Mesenteric fat pad (tissue), 1 donor: ENCODE data around the gene DNPEP. TPM values are rescaled to one million over a fixed set of nuclear protein-coding genes. Genes with fewer than 3 reads are reported as not detected.
"Not testable (repeated sequence)": the region's sequence is repeated elsewhere in the genome, so short reads cannot be mapped to it uniquely, and the experiment has no call there.

ENCODE experiments used
- DNase-seq: peaks from one replicate; pipeline ENCODE4 v3.0.0-alpha.2; 2020; ENCODE audit warnings: low spot score
- total RNA-seq: library from RNA; stranded (reverse); fragmentation: NEBNext Ultra II Directional; extraction: Animal tissue kit (Norgen Biotek cat#: 25700); gene quantifications from one replicate; pipeline ENCODE4 v1.2.1, GENCODE V29; 2021
- donor health status: DM: yes; HTN: yes; CAD: no.

DNPEP gene
- total RNA-seq, 1 donor from 2014 or later, result 78.6 TPM

DNA sequence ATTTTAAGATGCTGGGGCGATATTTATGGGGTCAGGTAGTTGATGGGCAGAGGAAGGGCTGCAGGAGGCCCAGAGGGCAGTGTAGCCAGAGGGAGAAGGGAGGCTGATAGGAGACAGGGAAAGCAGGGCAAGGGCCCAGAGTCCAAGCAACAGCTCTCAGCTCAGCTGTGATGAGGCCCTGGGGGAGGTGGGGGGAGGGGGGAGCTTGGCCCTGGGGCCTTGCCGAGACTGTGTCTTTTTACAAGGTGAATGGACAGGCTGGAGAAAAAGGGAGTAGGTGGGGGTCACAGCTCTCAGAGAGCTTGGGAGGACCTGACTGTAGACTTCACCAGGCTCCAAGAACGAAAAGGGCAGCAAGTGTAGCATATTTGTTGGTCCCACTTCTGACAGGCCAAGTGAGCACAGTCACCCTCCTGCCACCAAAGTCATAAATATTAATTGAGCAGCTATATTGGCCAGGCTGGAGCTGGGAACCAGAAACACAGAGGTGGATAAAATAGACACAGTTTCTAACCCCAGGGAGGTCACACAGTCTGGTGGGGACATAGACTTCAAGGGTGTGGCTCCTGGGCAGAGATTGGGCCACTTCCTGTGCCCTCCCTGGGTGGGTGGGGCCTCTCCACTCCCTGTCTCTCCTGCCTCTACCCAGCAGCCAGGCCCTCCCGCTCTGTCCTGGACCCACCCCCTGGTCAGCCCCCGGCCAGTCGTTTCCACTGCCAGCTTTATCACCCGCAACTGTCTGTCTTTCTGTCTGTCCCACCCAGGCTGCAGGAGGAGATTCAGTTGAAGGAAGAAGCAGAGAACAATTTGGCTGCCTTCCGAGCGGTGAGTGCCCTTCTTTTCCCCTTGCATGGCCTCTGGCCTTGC, 31.9 kb upstream of the DNPEP start:
- DNase-seq, result no peak

- no peak for DNase-seq
These were observed 31.3 kb upstream of the DNPEP start for GRCh38 chr2:219419012-219419324.

GRCh38 chr2:219418155-219419011, 30.7 kb upstream of the DNPEP start, which contains the start of gene DES:
Gene DES, plus strand, starts transcription at chr2:219418377. Its CDS starts 86 bp downstream, at chr2:219418463.
- DNase-seq, result no peak

DNA sequence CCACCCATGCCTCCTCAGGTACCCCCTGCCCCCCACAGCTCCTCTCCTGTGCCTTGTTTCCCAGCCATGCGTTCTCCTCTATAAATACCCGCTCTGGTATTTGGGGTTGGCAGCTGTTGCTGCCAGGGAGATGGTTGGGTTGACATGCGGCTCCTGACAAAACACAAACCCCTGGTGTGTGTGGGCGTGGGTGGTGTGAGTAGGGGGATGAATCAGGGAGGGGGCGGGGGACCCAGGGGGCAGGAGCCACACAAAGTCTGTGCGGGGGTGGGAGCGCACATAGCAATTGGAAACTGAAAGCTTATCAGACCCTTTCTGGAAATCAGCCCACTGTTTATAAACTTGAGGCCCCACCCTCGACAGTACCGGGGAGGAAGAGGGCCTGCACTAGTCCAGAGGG, 29.7 kb upstream of the DNPEP start:
- no peak for DNase-seq

DNA sequence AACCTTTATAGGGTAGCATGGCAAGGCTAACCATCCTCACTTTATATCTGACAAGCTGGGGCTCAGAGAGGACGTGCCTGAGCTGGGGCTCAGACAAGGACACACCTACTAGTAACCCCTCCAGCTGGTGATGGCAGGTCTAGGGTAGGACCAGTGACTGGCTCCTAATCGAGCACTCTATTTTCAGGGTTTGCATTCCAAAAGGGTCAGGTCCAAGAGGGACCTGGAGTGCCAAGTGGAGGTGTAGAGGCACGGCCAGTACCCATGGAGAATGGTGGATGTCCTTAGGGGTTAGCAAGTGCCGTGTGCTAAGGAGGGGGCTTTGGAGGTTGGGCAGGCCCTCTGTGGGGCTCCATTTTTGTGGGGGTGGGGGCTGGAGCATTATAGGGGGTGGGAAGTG, 29.2 kb upstream of the DNPEP start:
- no peak for DNase-seq

- DNase-seq, result no peak
These were observed 28.5 kb upstream of the DNPEP start for GRCh38 chr2:219416235-219416602.

DNA sequence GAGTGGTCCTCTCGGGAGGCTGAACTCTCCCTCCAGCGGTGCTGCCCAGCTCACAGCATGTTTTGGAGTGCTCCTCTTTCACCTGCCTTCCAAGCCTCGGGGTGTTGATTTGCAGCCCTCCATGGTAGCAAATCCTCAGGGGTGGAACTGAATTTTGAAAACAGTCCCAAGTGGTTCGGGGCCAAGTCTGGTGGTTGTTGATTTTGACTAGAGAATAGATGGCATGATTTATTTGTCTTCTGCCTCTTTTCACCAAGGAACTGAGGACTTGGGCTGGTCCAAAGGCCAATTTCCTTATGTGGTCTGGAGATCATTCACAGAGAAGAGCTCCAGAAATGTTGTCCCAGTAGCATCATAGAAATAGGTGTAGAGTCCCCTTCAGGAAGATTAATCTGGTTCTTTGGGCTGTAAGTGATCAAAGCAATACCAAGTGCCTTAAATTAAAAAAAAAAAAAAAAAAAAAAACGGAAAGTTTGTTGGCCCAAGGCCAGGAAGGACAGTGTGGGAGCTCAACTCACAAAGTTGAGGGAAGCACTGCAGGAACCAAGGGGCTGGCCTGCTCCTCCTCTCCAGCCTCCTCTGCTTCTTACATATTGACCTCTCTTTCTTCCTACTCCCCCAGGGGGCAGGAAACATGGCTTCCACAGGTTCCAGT, 28.0 kb upstream of the DNPEP start:
- DNase-seq, result no peak

- DNase-seq, result no peak
These were observed 27.1 kb upstream of the DNPEP start for GRCh38 chr2:219414857-219415256.

DNA sequence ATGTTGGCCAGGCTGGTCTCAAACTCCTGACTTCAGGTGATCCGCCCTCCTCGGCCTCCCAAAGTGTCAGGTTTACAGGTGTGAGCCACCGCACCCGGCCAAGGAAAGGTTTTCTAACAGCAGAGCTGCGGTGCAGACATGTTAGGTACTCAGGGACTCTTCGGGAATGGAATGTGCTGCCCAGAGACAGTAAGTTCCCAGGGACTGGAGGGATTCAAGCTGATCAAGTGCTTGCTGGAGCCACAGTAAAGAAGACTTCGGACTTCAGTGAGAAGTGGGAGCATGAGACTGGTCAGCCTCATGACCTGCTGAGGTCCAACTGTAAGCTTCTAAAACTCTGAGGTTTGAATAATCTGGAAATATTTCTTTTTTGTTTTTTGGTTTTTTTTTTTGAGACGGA, 22.7 kb upstream of the DNPEP start:
- DNase-seq, result no peak

GRCh38 chr2:219409619-219410018, 21.9 kb upstream of the DNPEP start:
- DNase-seq, result no peak

DNA sequence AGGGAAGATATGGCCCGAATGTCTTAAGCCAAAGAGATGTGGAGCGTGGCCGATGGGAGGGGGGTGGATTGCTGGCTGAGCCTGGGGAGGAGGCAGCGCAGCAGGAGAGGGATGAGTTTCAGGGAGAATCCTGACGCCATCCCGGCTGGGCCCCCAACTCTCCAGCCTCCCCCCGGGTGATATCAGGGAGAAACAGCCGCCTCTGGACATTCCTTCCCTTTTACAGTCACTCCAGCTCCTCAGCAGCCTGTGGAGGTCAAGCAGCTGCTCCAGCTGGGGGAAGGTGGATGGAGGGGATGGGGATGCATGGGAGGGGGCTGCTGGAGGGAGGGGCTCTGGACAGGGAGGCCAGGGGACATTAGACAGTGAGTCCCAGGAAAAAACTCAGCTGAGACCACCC, 20.9 kb upstream of the DNPEP start:
- no peak for DNase-seq

DNA sequence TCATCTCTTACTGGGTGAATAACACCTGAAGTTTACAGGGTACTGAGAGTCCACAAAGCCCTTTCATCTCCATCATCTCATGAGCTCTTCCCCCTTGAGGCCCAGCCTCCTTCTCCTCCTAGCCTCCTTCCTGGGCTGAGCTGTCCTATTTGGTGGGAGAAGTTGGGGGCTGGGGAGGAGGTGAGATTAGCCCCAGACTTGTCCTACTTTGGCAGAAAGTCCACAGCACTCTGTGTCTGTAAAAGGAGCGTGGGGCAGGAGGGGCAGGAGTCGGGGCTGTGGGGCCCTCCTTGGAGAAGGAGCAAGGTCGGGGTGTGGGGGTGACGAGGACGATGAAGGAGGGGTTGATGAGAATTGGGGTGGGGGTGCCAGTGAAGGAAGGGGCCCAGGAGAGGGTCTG, 20.5 kb upstream of the DNPEP start:
- DNase-seq, result no peak

DNA sequence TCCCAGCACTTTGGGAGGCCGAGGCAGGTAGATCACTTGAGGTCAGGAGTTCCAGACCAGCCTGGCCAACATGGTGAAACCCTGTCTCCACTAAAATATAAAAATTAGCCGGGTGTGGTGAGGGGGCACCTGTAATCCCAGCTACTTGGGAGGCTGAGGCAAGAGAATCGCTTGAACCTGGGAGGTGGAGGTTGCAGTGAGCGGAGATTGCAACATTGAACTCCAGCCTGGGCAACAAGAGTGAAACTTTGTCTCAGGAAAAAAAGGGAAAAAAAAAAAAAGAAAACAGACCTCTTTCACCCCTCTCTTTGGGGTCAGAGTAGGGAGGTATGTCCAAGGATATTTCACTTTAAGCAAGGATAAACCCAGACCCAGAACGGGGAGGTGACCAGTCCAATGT, 19.6 kb upstream of the DNPEP start:
- DNase-seq, result not testable (repeated sequence)

DNA sequence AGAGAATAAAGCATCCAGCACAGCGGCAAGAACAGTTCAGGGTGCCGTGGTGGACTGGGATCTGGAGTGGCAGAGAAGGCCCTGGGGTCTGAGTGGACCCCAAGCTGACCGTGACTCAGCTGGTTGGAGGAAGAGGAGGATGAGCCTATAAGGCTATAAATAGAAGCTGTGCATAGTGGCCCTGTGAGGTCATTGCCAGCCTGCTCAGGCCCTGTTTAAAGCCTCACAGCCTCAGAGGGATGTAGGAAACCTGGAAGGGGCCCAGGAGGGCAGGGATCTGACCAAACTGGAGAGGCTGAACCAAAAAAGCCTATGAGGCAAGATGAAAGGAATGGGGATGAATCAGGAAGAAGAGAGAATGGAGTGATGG, 19.1 kb upstream of the DNPEP start:
- DNase-seq, result no peak

- no peak for DNase-seq
These were observed 18.5 kb upstream of the DNPEP start for GRCh38 chr2:219405958-219406860.

- DNase-seq, result no peak
These were observed 17.7 kb upstream of the DNPEP start for GRCh38 chr2:219405451-219405850.

DNA sequence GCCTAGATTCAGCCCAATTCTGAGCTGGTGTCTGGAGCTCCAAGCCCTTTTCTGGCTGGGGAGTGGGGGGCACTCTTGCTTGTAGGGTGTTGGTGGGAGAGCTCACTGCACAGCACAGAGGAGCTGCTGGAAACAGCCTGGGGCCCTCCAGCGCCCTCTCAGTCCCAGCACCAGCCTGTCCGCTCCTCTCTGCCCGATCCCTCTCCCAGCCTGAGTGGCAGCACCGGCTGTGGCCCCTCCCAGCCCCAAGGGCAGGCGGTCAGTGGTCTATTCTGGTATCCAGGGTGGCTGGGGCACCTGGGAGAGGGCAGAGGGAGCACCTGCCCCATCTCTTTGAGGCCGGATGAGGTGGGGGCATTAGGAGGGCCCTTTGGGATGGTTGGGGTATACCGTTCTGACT, 17.2 kb upstream of the DNPEP start:
- DNase-seq, result no peak

- DNase-seq, result no peak
These were observed 16.7 kb upstream of the DNPEP start for GRCh38 chr2:219404291-219404910.

DNA sequence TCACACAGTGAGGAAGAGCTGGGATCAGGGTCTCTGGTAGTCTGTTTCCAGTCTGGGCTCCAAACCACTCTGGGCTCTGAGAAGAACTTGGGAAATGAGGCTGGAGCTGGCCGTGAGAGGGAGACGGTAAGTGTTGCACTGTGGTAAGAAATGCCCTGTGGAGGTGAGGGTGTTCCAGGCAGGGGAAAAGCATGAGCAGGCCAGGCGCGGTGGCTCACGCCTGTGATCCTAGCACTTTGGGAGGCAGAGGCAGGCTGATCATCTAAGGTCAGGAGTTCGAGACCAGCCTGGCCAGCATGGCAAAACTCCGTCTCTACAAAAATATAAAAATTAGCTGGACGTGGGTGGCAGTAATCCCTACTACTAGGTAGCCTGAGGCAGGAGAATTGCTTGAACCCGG, 16.1 kb upstream of the DNPEP start:
- DNase-seq, result no peak

DNA sequence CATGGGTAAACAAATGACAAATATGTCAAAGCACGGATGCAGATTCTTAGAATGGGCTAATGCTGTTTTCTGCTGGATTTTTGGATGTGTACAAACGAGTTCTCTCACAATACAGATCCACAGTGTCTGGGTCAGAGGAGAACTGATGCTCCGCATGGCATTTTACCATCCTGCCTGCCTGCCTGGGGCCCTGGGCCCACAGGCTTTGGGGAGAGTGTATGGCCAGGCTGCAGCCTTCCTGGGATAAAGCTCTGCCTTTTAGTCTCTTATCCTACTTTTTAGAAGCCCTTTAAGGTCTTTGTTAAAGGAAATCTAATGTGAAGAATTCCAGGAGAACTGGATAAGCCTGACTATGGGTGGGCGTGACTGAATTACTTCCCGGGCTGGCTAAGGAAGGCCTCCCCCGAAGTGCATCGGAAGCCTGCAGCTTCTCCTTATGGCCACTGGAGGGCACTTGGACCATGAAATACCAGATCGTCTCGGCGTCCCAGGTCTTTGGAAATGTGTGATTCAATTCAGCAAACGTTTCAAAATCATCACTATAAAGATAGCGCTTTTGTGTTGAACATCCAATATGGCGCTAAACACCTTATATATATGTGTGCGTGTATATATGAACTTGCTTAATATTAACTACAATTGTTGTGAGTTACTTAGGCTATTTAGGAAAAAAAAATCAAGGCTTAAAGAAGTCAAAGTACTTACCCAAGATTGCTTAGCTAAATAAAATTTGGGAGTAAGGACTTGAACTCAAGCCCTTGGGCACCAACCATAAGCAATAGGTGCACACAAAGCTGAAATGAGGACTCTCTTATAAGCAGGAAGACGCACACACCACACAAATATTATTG, 15.2 kb upstream of the DNPEP start:
- DNase-seq, result no peak
